Effector memory CD8-positive, alpha-beta T cell (primary cell): ENCODE measurements around the gene OSBPL5.
A peak's percentile ranks its signal among the peaks of the same experiment; 100 is the strongest.

Experiments
- ATAC-seq: fragments of 150-1000 bp; cut with Tn5 transposase; replicated peaks from 2 replicates; pipeline ENCODE4 v1.10.0; 2021; ENCODE audit warnings: mild to moderate bottlenecking, moderate library complexity
- DNase-seq, 3 experiments: peaks; one replicate each; pipeline ENCODE4 v3.0.0; 2021
- H3K27ac Mint-ChIP-seq, 2 donors: one replicate each; pipeline ENCODE4 v1.8.0; 2022; ENCODE audit warnings: mild to moderate bottlenecking in 2 of 2, mixed read lengths in 2 of 2, moderate library complexity in 2 of 2
- H3K27me3 Mint-ChIP-seq, 2 donors: one replicate each; pipeline ENCODE4 v1.8.0; 2022; ENCODE audit warnings: mixed read lengths in 2 of 2
- H3K36me3 Mint-ChIP-seq: one replicate; pipeline ENCODE4 v1.8.0; 2022; ENCODE audit warnings: mild to moderate bottlenecking, moderate library complexity, mixed read lengths; ENCODE audit not compliant: insufficient read depth
- H3K4me1 Mint-ChIP-seq, 2 donors: one replicate each; pipeline ENCODE4 v1.8.0; 2022; ENCODE audit warnings: low read depth in 2 of 2, mixed read lengths in 2 of 2
- H3K4me3 Mint-ChIP-seq, 2 donors: one replicate each; pipeline ENCODE4 v1.8.0; 2022; ENCODE audit warnings: mild to moderate bottlenecking in 2 of 2, mixed read lengths in 2 of 2, moderate library complexity in 2 of 2
- H3K9me3 Mint-ChIP-seq, 2 donors: one replicate each; pipeline ENCODE4 v1.8.0; 2022; ENCODE audit warnings: mixed read lengths in 2 of 2

Gene OSBPL5

GRCh38 chr11:3152471-3153110, 12.5 kb downstream of the OSBPL5 start:
- H3K9me3 Mint-ChIP-seq: no peaks in the 10 kb centered on the region
- H3K27ac Mint-ChIP-seq: no peak overlapping the region
- H3K4me3 Mint-ChIP-seq: no peak overlapping the region
- DNase-seq (no peak), ATAC-seq (no peak)
- peaks cover 38% of the 10 kb centered on the region in 2 donors for H3K4me1 Mint-ChIP-seq
- H3K27me3 Mint-ChIP-seq: no peaks in the 10 kb centered on the region
- peaks cover 13% of the 10 kb centered on the region for H3K36me3 Mint-ChIP-seq

GRCh38 chr11:3150726-3151125, 14.4 kb downstream of the OSBPL5 start:
- no peak for DNase-seq
- no peak for ATAC-seq
- peak overlapping the region in 1 of 2 donors; percentile 18 for H3K4me3 Mint-ChIP-seq
- no peaks in the 10 kb centered on the region for H3K9me3 Mint-ChIP-seq
- H3K27ac Mint-ChIP-seq: peak overlapping the region; percentile 8 to 41
- peaks cover 28 to 32% of the 10 kb centered on the region in 2 donors for H3K4me1 Mint-ChIP-seq
- peaks cover 13% of the 10 kb centered on the region for H3K36me3 Mint-ChIP-seq
- H3K27me3 Mint-ChIP-seq: no peaks in the 10 kb centered on the region

GRCh38 chr11:3149852-3150188, 15.3 kb downstream of the OSBPL5 start:
- ATAC-seq: no peak
- no peak for DNase-seq
- peak overlapping the region in 1 of 2 donors; percentile 78 for H3K27ac Mint-ChIP-seq
- H3K9me3 Mint-ChIP-seq: no peaks in the 10 kb centered on the region
- no peak overlapping the region for H3K4me3 Mint-ChIP-seq
- peaks cover 30 to 32% of the 10 kb centered on the region in 2 donors for H3K4me1 Mint-ChIP-seq
- H3K36me3 Mint-ChIP-seq: peaks cover 14% of the 10 kb centered on the region
- H3K27me3 Mint-ChIP-seq: no peaks in the 10 kb centered on the region

GRCh38 chr11:3148990-3149851, 15.9 kb downstream of the OSBPL5 start:
- DNase-seq: no peak
- H3K4me3 Mint-ChIP-seq: no peak overlapping the region
- ATAC-seq: no peak
- H3K27me3 Mint-ChIP-seq: no peaks in the 10 kb centered on the region
- no peaks in the 10 kb centered on the region for H3K9me3 Mint-ChIP-seq
- H3K4me1 Mint-ChIP-seq: peaks cover 30 to 32% of the 10 kb centered on the region in 2 donors
- H3K36me3 Mint-ChIP-seq: peaks cover 15% of the 10 kb centered on the region
- peak overlapping the region; percentile 78 to 80 for H3K27ac Mint-ChIP-seq

GRCh38 chr11:3148255-3148989, 16.7 kb downstream of the OSBPL5 start:
- H3K27ac Mint-ChIP-seq: peak overlapping the region; percentile 41 to 80
- peaks cover 32 to 33% of the 10 kb centered on the region in 2 donors for H3K4me1 Mint-ChIP-seq
- no peaks in the 10 kb centered on the region for H3K27me3 Mint-ChIP-seq
- H3K36me3 Mint-ChIP-seq: peaks cover 15% of the 10 kb centered on the region
- ATAC-seq (no peak), DNase-seq (no peak)
- no peaks in the 10 kb centered on the region for H3K9me3 Mint-ChIP-seq
- no peak overlapping the region for H3K4me3 Mint-ChIP-seq

GRCh38 chr11:3147626-3148025, 17.5 kb downstream of the OSBPL5 start:
- ATAC-seq: no peak
- Mint-ChIP-seq H3K9me3 (no peaks in the 10 kb centered on the region), H3K4me3 (no peak overlapping the region), H3K4me1 (peaks cover 30 to 38% of the 10 kb centered on the region in 2 donors), H3K36me3 (peaks cover 11% of the 10 kb centered on the region), H3K27me3 (no peaks in the 10 kb centered on the region), H3K27ac (no peak overlapping the region)
- DNase-seq: no peak

- no peak for ATAC-seq
These were observed 17.9 kb downstream of the OSBPL5 start for GRCh38 chr11:3147257-3147619.

GRCh38 chr11:3146612-3147256, 18.4 kb downstream of the OSBPL5 start:
- Mint-ChIP-seq H3K36me3 (peaks cover 10% of the 10 kb centered on the region), H3K27me3 (no peaks in the 10 kb centered on the region), H3K27ac (no peak overlapping the region), H3K9me3 (no peaks in the 10 kb centered on the region), H3K4me3 (no peak overlapping the region), H3K4me1 (peaks cover 35 to 41% of the 10 kb centered on the region in 2 donors)
- DNase-seq: no peak
- no peak for ATAC-seq

More at GRCh38 chr11:3147257-3147619, 17.9 kb downstream of the OSBPL5 start:
- Mint-ChIP-seq H3K36me3 (peaks cover 8% of the 10 kb centered on the region), H3K9me3 (no peaks in the 10 kb centered on the region), H3K4me1 (peaks cover 32 to 42% of the 10 kb centered on the region in 2 donors), H3K27me3 (no peaks in the 10 kb centered on the region), H3K4me3 (no peak overlapping the region), H3K27ac (no peak overlapping the region)
- no peak for DNase-seq

GRCh38 chr11:3145206-3145520, 19.9 kb downstream of the OSBPL5 start:
- Mint-ChIP-seq H3K4me3 (no peak overlapping the region), H3K36me3 (peaks cover 12% of the 10 kb centered on the region), H3K27me3 (no peaks in the 10 kb centered on the region), H3K9me3 (no peaks in the 10 kb centered on the region), H3K4me1 (peaks cover 31 to 36% of the 10 kb centered on the region in 2 donors), H3K27ac (peak overlapping the region; percentile 29 to 58)
- peak; percentile 21 for ATAC-seq
- no peak for DNase-seq

GRCh38 chr11:3144296-3145205, 20.6 kb downstream of the OSBPL5 start:
- no peaks in the 10 kb centered on the region for H3K27me3 Mint-ChIP-seq
- H3K27ac Mint-ChIP-seq: peak overlapping the region in 1 of 2 donors; percentile 29

GRCh38 chr11:3143136-3143880, 21.8 kb downstream of the OSBPL5 start:
- H3K36me3 Mint-ChIP-seq: peaks cover 8% of the 10 kb centered on the region
- H3K9me3 Mint-ChIP-seq: no peaks in the 10 kb centered on the region
- ATAC-seq (no peak), DNase-seq (no peak)
- no peak overlapping the region for H3K4me3 Mint-ChIP-seq
- no peak overlapping the region for H3K27ac Mint-ChIP-seq
- no peaks in the 10 kb centered on the region for H3K27me3 Mint-ChIP-seq
- peaks cover 22 to 32% of the 10 kb centered on the region in 2 donors for H3K4me1 Mint-ChIP-seq

More at GRCh38 chr11:3144296-3145205, 20.6 kb downstream of the OSBPL5 start:
- Mint-ChIP-seq H3K36me3 (peaks cover 12% of the 10 kb centered on the region), H3K4me3 (no peak overlapping the region), H3K9me3 (no peaks in the 10 kb centered on the region), H3K4me1 (peaks cover 31 to 34% of the 10 kb centered on the region in 2 donors)
- ATAC-seq: no peak
- DNase-seq: no peak

- H3K36me3 Mint-ChIP-seq: peaks cover 10% of the 10 kb centered on the region
- no peaks in the 10 kb centered on the region for H3K9me3 Mint-ChIP-seq
- peaks cover 33 to 48% of the 10 kb centered on the region in 2 donors for H3K4me1 Mint-ChIP-seq
- no peaks in the 10 kb centered on the region for H3K27me3 Mint-ChIP-seq
- DNase-seq: no peak
- no peak for ATAC-seq
- peak overlapping the region in 1 of 2 donors; percentile 73 for H3K27ac Mint-ChIP-seq
- no peak overlapping the region for H3K4me3 Mint-ChIP-seq
These were observed 24.9 kb downstream of the OSBPL5 start for GRCh38 chr11:3140291-3140603.
